Neural crest cell (in vitro differentiated cells): Measurements from ENCODE around the gene DEGS1. TPM values are rescaled to one million over a fixed set of nuclear protein-coding genes. Genes with fewer than 3 reads are reported as not detected.

Experiments
- DNase-seq: peaks from one replicate; pipeline ENCODE4 v3.0.0; 2021; ENCODE audit warnings: low read depth, mixed read lengths, low spot score
- H3K27ac Mint-ChIP-seq: one replicate; pipeline ENCODE4 v1.8.0; 2021; ENCODE audit warnings: mild to moderate bottlenecking, mixed read lengths; ENCODE audit not compliant: unreplicated experiment
- H3K27me3 Mint-ChIP-seq: 2 replicates; pipeline ENCODE4 v1.8.0; 2021; ENCODE audit warnings: low read depth, mild to moderate bottlenecking, mixed read lengths
- H3K36me3 Mint-ChIP-seq: 2 replicates; pipeline ENCODE4 v1.8.0; 2021; ENCODE audit warnings: low read depth, mild to moderate bottlenecking, mixed read lengths
- H3K4me1 Mint-ChIP-seq: 2 replicates; pipeline ENCODE4 v1.8.0; 2021; ENCODE audit warnings: mixed read lengths
- H3K4me3 Mint-ChIP-seq: one replicate; pipeline ENCODE4 v1.8.0; 2021; ENCODE audit warnings: mild to moderate bottlenecking, mixed read lengths
- H3K9me3 Mint-ChIP-seq: 2 replicates; pipeline ENCODE4 v1.8.0; 2021; ENCODE audit warnings: mixed read lengths
- total RNA-seq: library from RNA; stranded (reverse); gene quantifications from 2 replicates; pipeline ENCODE4 v1.2.1, GENCODE V29; 2021
- TF ChIP-seq, protein P1 (sequence below): fragments of 200-600 bp; sonication (generic); conservative IDR thresholded peaks from 2 replicates; pipeline ENCODE4 v1.5.0; 2021; ENCODE audit warnings: antibody characterized with exemption, mild to moderate bottlenecking

Gene DEGS1
- total RNA-seq, 1 donor from 2014 or later, result 40.5 TPM

DNA sequence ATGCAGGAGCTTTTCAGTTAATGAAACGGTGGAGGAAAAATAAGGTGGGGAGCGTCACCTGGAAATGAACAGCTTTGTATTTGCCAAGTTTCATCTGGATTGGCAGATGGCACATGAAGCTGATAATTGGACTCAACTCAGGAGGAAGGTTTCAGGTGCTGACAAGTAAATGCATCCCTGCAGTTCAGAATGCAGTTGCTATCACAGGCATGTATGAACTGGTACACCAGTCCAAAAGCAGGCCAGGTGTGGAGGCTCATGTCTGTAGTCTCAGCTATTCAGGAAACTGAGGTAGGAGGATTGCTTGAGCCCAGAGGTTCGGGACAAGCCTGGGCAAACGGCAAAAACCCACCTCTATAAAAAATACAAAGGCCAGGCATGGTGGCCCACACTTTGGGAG, 15.5 kb downstream of the DEGS1 start:
- DNase-seq, result no peak
- TF ChIP-seq, protein P1, sequence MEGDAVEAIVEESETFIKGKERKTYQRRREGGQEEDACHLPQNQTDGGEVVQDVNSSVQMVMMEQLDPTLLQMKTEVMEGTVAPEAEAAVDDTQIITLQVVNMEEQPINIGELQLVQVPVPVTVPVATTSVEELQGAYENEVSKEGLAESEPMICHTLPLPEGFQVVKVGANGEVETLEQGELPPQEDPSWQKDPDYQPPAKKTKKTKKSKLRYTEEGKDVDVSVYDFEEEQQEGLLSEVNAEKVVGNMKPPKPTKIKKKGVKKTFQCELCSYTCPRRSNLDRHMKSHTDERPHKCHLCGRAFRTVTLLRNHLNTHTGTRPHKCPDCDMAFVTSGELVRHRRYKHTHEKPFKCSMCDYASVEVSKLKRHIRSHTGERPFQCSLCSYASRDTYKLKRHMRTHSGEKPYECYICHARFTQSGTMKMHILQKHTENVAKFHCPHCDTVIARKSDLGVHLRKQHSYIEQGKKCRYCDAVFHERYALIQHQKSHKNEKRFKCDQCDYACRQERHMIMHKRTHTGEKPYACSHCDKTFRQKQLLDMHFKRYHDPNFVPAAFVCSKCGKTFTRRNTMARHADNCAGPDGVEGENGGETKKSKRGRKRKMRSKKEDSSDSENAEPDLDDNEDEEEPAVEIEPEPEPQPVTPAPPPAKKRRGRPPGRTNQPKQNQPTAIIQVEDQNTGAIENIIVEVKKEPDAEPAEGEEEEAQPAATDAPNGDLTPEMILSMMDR, result no peak
- peaks cover 10% of the 10 kb centered on the region for H3K36me3 Mint-ChIP-seq
- no peaks in the 10 kb centered on the region for H3K27me3 Mint-ChIP-seq
- H3K4me3 Mint-ChIP-seq, result no peak overlapping the region
- H3K4me1 Mint-ChIP-seq, result peaks cover 6% of the 10 kb centered on the region
- H3K27ac Mint-ChIP-seq, result no peak overlapping the region
- H3K9me3 Mint-ChIP-seq, result no peaks in the 10 kb centered on the region

DNA sequence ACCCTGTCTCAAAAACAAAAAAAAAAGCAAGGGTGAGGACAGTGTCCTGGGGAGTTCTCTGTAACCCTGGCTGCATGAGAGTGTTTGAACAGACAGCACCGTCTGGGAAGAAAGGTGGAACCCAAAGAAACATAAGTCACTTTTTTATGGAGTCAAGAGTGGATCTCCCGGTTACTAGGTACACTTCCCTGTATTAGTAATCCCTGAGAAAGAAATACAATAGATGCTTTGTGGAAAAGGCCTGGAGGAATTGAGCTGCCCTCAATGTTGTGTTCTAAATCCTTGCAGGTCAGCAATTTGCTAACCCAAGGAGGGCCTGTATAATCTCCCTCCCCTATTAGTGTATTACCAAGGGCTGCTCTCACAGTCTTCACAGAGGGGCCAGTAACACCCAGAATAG, 16.6 kb downstream of the DEGS1 start:
- H3K4me1 Mint-ChIP-seq, result peaks cover 9% of the 10 kb centered on the region
- no peak for DNase-seq
- no peak overlapping the region for H3K4me3 Mint-ChIP-seq
- peaks cover 5% of the 10 kb centered on the region for H3K36me3 Mint-ChIP-seq
- H3K9me3 Mint-ChIP-seq, result no peaks in the 10 kb centered on the region
- no peaks in the 10 kb centered on the region for H3K27me3 Mint-ChIP-seq
- no peak overlapping the region for H3K27ac Mint-ChIP-seq
- TF ChIP-seq, protein P1, result no peak

DNA sequence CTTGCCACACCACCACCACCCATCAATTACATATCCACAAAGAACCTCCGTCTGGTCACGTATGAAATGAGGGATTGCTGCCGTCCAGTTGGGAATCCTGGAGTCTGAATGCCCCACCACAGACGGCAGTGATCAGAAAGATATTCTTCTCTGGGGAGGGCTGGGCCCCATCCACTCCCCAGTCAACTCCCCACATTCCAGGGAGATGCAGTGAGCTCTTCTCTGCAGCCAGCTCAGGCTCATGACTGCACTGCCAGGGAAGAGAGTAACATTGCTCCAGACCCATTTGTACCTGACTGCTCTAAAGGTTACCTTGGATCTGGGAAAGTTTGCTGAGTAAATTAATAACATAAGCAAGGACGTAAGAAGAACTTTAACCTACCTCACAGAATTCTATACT, 18.3 kb downstream of the DEGS1 start:
- Mint-ChIP-seq H3K9me3 (no peaks in the 10 kb centered on the region), H3K4me3 (no peak overlapping the region), H3K27me3 (no peaks in the 10 kb centered on the region), H3K36me3 (no peaks in the 10 kb centered on the region), H3K4me1 (peaks cover 9% of the 10 kb centered on the region), H3K27ac (no peak overlapping the region)
- TF ChIP-seq, protein P1, result no peak
- no peak for DNase-seq

DNA sequence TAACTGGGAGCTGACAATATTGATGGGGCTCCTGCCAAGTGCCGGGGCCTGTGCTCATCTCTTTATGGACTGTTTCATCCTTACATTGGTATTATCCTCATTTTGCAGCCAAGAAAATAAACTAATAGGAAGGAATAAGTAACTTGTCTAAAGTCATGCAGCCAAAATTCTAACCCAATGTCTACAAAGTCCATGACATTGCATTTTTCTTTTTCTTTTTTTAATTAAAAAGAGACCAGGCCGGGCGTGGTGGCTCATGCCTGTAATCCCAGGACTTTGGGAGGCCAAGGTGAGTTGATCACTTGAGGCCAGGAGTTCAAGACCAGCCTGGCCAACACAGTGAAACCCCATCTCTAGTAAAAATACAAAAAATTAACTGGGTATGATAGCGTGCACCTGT, 18.8 kb downstream of the DEGS1 start:
- H3K36me3 Mint-ChIP-seq, result no peaks in the 10 kb centered on the region
- no peak for DNase-seq
- TF ChIP-seq, protein P1, result no peak
- H3K4me3 Mint-ChIP-seq, result no peak overlapping the region
- no peak overlapping the region for H3K27ac Mint-ChIP-seq
- no peaks in the 10 kb centered on the region for H3K27me3 Mint-ChIP-seq
- no peaks in the 10 kb centered on the region for H3K9me3 Mint-ChIP-seq
- H3K4me1 Mint-ChIP-seq, result peaks cover 9% of the 10 kb centered on the region

DNA sequence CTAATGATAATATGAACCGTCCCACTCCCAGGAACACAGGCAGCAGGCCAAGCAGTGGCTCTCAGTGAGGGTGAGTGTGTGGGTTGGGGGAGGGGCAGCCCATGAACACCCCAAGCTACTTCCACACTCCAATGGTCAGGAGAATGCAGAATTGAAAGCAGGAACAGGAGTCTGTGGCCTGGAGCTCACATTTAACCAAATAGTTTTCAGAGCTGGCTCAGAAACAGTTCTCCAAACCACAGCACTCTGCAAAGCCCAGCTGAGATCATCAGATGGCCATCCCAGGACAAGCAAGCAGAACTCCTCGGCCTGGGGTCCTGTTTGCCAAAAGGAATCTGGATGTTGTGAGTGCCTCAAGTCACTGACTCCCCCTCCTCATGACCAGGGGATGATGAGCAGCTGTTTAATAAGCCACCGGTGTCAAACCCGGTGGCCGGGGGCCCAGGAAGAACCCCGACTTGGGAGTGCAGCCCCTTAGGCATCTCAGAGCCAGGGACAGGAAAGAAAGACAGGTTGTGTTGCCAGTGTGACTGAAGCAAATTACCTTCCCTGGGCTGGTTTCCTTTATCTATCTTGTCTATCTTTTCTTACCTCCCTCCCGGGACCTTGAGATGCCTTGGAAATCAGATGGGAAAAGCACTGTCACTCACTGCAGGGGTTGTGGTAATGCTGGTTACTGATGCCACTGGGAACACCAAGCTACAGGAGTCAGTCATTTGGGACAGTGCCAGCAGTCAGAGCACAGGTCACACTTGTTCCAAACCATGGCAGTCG, 20.4 kb downstream of the DEGS1 start:
- no peak overlapping the region for H3K4me3 Mint-ChIP-seq
- H3K27me3 Mint-ChIP-seq, result no peaks in the 10 kb centered on the region
- H3K4me1 Mint-ChIP-seq, result peaks cover 9% of the 10 kb centered on the region
- DNase-seq, result no peak
- no peaks in the 10 kb centered on the region for H3K9me3 Mint-ChIP-seq
- no peak overlapping the region for H3K27ac Mint-ChIP-seq
- H3K36me3 Mint-ChIP-seq, result no peaks in the 10 kb centered on the region
- TF ChIP-seq, protein P1, result no peak
